BE2C (cell line): ENCODE results near the gene TMEM9.

Source experiments
- DNase-seq: peaks from one replicate; pipeline ENCODE4 v3.0.0-alpha.2; 2020
- H3K27me3 ChIP-seq: fragments of 250-450 bp; sonication (Bioruptor Pico); 2 replicates; pipeline ENCODE4 v1.5.1; 2020; ENCODE audit warnings: mild to moderate bottlenecking
- H3K36me3 ChIP-seq: fragments of 250-450 bp; sonication (Bioruptor Pico); 2 replicates; pipeline ENCODE4 v1.5.1; 2020; ENCODE audit warnings: mild to moderate bottlenecking
- H3K4me1 ChIP-seq: fragments of 250-450 bp; sonication (Bioruptor Pico); 2 replicates; pipeline ENCODE4 v1.5.1; 2020
- H3K4me3 ChIP-seq: 2 replicates; pipeline ENCODE4 v1.5.1; 2011; ENCODE audit warnings: low read depth, low read length
- H3K9me3 ChIP-seq: fragments of 250-450 bp; sonication (Bioruptor Pico); 2 replicates; pipeline ENCODE4 v1.5.1; 2020
- CTCF ChIP-seq: IDR thresholded peaks from 2 replicates; pipeline ENCODE4 v1.5.1; 2012; ENCODE audit warnings: mild to moderate bottlenecking, low read depth, low read length

The TMEM9 gene

GRCh38 chr1:201139756-201140155, 14.5 kb downstream of the TMEM9 start:
- H3K27me3 ChIP-seq: no peaks in the 10 kb centered on the region
- no peak for DNase-seq
- no peak for TF ChIP-seq CTCF
- no peak overlapping the region for H3K4me3 ChIP-seq
- H3K4me1 ChIP-seq: no peaks in the 10 kb centered on the region; the same call in 1 of the 2 replicates
- peaks cover 61% of the 10 kb centered on the region for H3K36me3 ChIP-seq
- no peaks in the 10 kb centered on the region for H3K9me3 ChIP-seq

- Histone ChIP-seq H3K36me3 (peaks cover 59% of the 10 kb centered on the region), H3K4me1 (no peaks in the 10 kb centered on the region; the same call in 1 of the 2 replicates), H3K4me3 (no peak overlapping the region), H3K27me3 (no peaks in the 10 kb centered on the region), H3K9me3 (no peaks in the 10 kb centered on the region)
- TF ChIP-seq CTCF: no peak
- no peak for DNase-seq
These were observed 15.0 kb downstream of the TMEM9 start for GRCh38 chr1:201139306-201139705.

- DNase-seq: no peak
- Histone ChIP-seq H3K4me1 (no peaks in the 10 kb centered on the region; the same call in 1 of the 2 replicates), H3K9me3 (no peaks in the 10 kb centered on the region), H3K27me3 (no peaks in the 10 kb centered on the region), H3K36me3 (peaks cover 50% of the 10 kb centered on the region), H3K4me3 (no peak overlapping the region)
- TF ChIP-seq CTCF: no peak
These were observed 15.9 kb downstream of the TMEM9 start for GRCh38 chr1:201138311-201138840.

- H3K4me1 ChIP-seq: no peaks in the 10 kb centered on the region; the same call in 1 of the 2 replicates
- H3K27me3 ChIP-seq: no peaks in the 10 kb centered on the region
- peaks cover 44% of the 10 kb centered on the region for H3K36me3 ChIP-seq
- no peak for DNase-seq
- H3K9me3 ChIP-seq: no peaks in the 10 kb centered on the region
- H3K4me3 ChIP-seq: no peak overlapping the region
- TF ChIP-seq CTCF: no peak
These were observed 16.5 kb downstream of the TMEM9 start for GRCh38 chr1:201137579-201138310.

GRCh38 chr1:201137024-201137392, 17.3 kb downstream of the TMEM9 start:
- no peaks in the 10 kb centered on the region; the same call in 1 of the 2 replicates for H3K4me1 ChIP-seq
- no peak overlapping the region for H3K4me3 ChIP-seq
- no peaks in the 10 kb centered on the region for H3K9me3 ChIP-seq
- no peak for DNase-seq
- H3K36me3 ChIP-seq: peaks cover 39% of the 10 kb centered on the region
- TF ChIP-seq CTCF: no peak
- H3K27me3 ChIP-seq: no peaks in the 10 kb centered on the region

- H3K4me3 ChIP-seq: no peak overlapping the region
- DNase-seq: no peak
These were observed 17.8 kb downstream of the TMEM9 start for GRCh38 chr1:201136355-201137023.

More at GRCh38 chr1:201136355-201137023, 17.8 kb downstream of the TMEM9 start:
- Histone ChIP-seq H3K4me1 (no peaks in the 10 kb centered on the region; the same call in 1 of the 2 replicates), H3K36me3 (peaks cover 34% of the 10 kb centered on the region), H3K9me3 (no peaks in the 10 kb centered on the region), H3K27me3 (no peaks in the 10 kb centered on the region)
- no peak for TF ChIP-seq CTCF
